Measurements from ENCODE around the gene GRIK1. TPM values are rescaled to one million over a fixed set of nuclear protein-coding genes. Genes with fewer than 3 reads are reported as not detected.

GRIK1 gene
- total RNA-seq, 1 experiment from 2014 or later, result not detected

DNA sequence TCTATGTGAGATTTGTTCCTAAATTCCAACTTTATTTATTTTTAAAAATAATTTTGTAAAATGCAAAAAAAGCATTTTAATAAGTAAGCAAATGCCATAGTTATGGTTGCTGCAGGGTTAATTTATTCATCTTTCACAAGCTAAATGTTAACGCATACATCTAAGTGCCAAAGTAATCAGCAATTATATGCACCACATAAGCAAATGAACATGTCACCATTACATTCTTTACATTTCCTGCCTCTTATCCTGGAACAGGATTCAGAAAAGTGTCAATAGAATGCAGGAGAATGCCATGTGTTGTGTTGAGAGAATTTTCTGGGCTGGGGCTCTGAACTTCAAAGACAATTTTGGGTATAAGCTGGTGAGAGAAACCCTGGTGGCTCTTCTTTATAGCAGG lies 136.6 kb downstream of the GRIK1 start:
- no peak for DNase-seq
- Histone ChIP-seq H3K36me3 (replicated peaks; ENCODE audit: control insufficient read depth, insufficient read depth, low read length) (no peaks in the 10 kb centered on the region), H3K27me3 (ENCODE audit: control insufficient read depth, insufficient read depth, low read length) (no peaks in the 10 kb centered on the region), H3K4me3 (ENCODE audit: insufficient read depth, low read depth, low read length) (no peak overlapping the region)

DNA sequence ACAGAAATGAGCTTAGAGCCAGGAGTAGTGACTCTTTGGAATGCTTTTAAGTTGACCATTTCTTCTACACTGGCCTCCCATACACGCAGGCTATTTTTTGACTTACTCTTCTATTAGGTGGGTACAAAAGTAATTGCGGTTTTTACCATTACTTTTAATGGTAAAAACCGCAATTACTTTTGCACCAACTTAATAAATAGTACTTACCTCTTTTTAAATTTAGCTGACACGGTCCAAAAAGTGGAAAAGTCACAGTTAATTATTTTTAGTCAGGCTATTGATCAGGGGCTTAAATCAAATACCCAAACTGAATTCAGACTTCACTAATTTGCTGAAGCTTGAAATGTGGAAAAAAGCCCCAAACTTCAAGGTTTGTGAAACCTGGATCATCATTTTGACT lies 138.7 kb downstream of the GRIK1 start:
- no peak overlapping the region for H3K4me3 ChIP-seq (ENCODE audit: insufficient read depth, low read depth, low read length)
- H3K36me3 ChIP-seq (replicated peaks; ENCODE audit: control insufficient read depth, insufficient read depth, low read length), result no peaks in the 10 kb centered on the region
- no peak for DNase-seq
- H3K27me3 ChIP-seq (ENCODE audit: control insufficient read depth, insufficient read depth, low read length), result no peaks in the 10 kb centered on the region

DNA sequence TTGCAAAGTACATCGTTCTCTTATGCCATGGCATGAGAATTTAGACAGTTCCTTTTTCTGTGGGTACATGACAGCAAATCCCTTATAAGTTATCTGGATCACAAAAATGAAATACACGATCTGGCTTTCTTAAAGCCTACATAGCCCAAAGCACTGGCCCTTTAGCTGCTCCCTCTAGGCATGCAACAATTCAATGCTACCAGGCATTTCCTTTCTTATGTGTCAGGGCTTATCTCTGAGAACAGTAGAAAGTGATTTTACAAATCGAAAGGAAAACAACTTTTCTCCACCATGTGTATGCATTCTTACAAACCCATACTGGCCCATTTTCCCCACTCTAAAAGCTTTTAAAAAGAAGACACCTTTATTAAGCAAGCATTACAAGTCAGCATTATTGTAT lies 139.7 kb downstream of the GRIK1 start:
- Histone ChIP-seq H3K27me3 (ENCODE audit: control insufficient read depth, insufficient read depth, low read length) (no peaks in the 10 kb centered on the region), H3K36me3 (replicated peaks; ENCODE audit: control insufficient read depth, insufficient read depth, low read length) (no peaks in the 10 kb centered on the region), H3K4me3 (ENCODE audit: insufficient read depth, low read depth, low read length) (no peak overlapping the region)
- DNase-seq, result no peak

DNA sequence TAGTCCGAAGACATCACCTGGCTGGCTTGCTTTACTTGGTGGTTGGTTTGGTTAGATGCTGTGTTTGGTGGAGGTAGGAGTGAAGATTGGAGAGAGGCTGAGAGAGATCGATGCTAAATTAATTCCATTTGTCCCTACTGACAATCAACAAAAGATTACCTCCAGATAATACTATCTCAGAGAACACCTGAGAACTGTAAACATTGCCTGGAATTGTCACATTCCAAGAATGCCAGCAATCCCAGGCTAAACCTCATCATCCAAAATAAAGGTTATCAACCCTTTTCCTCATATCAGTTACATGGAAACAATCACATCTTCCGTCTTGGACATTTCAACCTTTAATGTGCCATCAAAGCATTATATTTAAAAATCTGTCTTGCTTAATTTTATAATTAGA lies 141.0 kb downstream of the GRIK1 start:
- H3K4me3 ChIP-seq (ENCODE audit: insufficient read depth, low read depth, low read length), result no peak overlapping the region
- no peaks in the 10 kb centered on the region for H3K27me3 ChIP-seq (ENCODE audit: control insufficient read depth, insufficient read depth, low read length)
- no peak for DNase-seq
- H3K36me3 ChIP-seq (replicated peaks; ENCODE audit: control insufficient read depth, insufficient read depth, low read length), result no peaks in the 10 kb centered on the region

DNA sequence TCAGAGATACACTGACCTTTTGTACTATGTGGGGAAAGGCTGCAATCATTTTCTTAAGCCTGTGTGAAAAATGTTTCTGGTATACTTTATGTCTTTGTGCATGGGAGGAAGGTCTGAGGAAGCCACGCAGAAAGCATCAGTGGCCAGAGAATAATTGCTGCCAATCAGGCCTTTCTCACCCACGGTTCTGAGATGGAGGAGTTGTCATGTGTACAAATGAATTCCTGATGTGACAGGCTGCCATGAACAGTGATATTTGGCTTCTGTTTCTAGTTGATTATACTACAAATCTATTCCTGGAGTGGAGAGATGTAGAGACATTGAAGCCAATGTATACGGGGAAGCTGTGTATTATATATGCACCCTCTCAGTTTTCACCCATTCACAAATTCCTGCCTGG lies 142.6 kb downstream of the GRIK1 start:
- H3K4me3 ChIP-seq (ENCODE audit: insufficient read depth, low read depth, low read length), result no peak overlapping the region
- DNase-seq, result no peak
- H3K27me3 ChIP-seq (ENCODE audit: control insufficient read depth, insufficient read depth, low read length), result no peaks in the 10 kb centered on the region
- H3K36me3 ChIP-seq (replicated peaks; ENCODE audit: control insufficient read depth, insufficient read depth, low read length), result no peaks in the 10 kb centered on the region

DNA sequence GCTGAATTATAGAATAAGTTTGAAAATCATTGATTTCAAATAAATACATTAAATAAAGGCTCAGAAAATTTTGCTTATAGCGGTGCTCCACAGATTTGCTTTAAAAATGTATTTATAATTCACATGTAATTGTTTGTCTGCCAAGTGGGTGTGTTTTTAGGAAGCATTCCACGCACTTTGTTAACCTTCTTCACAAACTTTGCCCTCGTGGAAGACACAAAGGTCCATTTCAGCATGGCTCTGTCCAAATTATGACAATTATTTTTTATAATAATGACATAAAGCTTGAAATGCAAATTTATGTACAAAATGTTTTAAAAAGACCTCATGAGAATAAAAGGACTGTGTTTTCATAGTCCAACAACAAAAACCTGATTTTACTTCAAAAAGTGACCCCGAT lies 146.1 kb downstream of the GRIK1 start:
- Histone ChIP-seq H3K36me3 (replicated peaks; ENCODE audit: control insufficient read depth, insufficient read depth, low read length) (no peaks in the 10 kb centered on the region), H3K27me3 (ENCODE audit: control insufficient read depth, insufficient read depth, low read length) (no peaks in the 10 kb centered on the region), H3K4me3 (ENCODE audit: insufficient read depth, low read depth, low read length) (no peak overlapping the region)
- no peak for DNase-seq

DNA sequence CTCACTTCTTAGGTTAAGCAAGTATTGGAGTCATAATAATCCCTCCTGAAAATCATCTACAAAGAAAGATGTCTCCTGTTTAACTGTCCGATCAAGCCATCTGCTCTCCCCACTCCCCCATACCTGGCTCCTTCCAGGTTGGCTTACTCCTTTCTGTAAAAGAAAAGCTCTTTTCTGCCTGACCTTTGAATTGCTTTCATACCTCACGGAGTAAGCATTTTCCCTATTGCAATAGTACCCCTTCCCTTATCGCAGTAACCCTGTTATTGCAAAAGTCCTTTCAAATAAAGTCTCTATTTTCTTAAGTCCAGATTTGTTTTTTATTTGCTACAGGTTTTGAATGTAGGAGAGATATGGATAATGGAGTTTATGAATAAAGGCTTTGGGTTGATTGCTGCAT lies 150.4 kb downstream of the GRIK1 start:
- H3K27me3 ChIP-seq (ENCODE audit: control insufficient read depth, insufficient read depth, low read length), result no peaks in the 10 kb centered on the region
- no peak for DNase-seq
- no peak overlapping the region for H3K4me3 ChIP-seq (ENCODE audit: insufficient read depth, low read depth, low read length)
- H3K36me3 ChIP-seq (replicated peaks; ENCODE audit: control insufficient read depth, insufficient read depth, low read length), result no peaks in the 10 kb centered on the region

DNA sequence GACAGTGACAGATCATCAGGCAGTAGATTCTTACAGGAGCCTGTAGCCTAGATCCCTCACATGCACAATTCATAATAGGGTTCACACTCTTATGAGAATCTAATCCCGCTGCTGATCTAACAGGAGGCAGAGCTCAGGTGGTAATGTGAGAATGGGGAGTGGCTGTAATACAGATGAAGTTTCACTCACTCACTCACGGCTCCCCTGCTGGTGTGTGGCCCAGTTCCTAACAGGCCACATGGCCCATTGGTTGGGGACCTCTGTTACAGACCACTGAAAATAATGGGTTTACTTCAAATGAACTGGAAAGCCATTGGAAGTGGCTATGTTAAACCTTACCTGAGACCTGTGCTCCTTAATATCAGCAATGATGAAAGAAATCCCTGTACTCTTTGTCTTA lies 151.0 kb downstream of the GRIK1 start:
- H3K27me3 ChIP-seq (ENCODE audit: control insufficient read depth, insufficient read depth, low read length), result no peaks in the 10 kb centered on the region
- H3K4me3 ChIP-seq (ENCODE audit: insufficient read depth, low read depth, low read length), result no peak overlapping the region
- H3K36me3 ChIP-seq (replicated peaks; ENCODE audit: control insufficient read depth, insufficient read depth, low read length), result no peaks in the 10 kb centered on the region
- no peak for DNase-seq

DNA sequence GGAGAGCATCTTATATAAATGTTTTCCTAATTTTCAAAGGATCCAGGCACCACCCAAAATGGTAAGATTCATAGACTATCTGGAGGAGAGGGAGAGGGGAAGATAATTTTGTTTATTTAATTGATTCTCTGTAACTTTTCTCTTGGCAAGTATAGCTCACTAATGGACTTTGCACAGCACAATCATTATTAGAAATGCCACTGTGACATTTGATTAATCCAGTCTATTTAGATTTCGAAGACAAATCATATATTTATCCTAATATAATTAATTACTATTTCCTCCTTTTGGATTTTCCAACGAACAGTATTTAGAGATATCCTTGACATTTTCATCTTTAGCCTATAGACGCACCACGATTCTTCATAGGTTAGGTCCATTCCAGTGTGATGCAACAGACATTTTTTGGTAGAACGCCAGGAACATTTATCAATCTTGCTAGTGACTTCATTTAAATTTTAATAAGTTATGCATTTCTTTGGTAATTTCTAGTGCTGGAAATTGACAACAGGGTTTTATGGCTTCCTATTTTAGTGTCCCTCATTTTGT lies 152.4 kb downstream of the GRIK1 start:
- no peaks in the 10 kb centered on the region for H3K36me3 ChIP-seq (replicated peaks; ENCODE audit: control insufficient read depth, insufficient read depth, low read length)

DNA sequence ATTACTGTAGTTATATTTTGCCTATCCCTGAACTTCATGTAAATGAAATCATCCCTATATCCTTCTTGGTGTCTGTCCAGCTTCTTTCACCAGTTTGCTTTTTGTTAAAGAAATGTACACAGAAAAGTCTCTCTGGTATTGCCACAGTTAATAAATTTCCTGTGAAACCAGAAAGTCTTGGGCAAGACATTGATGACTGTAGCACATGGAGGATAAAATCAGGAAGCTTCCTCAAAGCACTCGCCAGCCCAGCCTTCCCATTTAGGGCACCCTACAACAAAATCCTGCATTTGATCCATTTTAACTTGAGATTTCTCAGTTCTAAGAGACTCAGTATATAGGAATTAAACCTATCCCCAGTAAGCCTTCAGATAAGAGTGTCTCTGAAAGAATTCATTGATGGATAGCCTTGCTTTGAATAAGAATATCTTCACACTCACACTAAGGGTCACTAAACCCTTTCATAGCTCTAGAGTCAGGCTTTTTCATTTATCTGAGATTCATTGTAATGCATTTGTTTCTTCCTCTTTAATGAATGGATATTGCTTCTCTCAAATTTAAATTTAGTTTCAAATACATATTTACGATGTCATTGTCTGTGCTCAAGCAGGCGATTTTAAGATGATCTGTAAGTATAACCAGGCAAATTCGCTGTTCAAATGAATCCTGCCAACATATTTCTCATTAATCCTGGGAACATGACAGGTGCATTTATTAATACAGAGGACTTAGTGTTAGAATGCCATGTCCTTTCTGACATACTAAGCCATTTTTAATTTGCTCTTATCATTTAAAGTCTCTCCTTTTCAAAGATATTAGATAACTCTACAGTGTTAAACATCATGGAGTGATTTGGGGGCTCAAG lies 153.1 kb downstream of the GRIK1 start:
- Histone ChIP-seq H3K4me3 (ENCODE audit: insufficient read depth, low read depth, low read length) (no peak overlapping the region), H3K27me3 (ENCODE audit: control insufficient read depth, insufficient read depth, low read length) (no peaks in the 10 kb centered on the region), H3K36me3 (replicated peaks; ENCODE audit: control insufficient read depth, insufficient read depth, low read length) (no peaks in the 10 kb centered on the region)
- DNase-seq, result no peak

More for the DNA sequence above, 152.4 kb downstream of the GRIK1 start:
- H3K4me3 ChIP-seq (ENCODE audit: insufficient read depth, low read depth, low read length), result no peak overlapping the region
- H3K27me3 ChIP-seq (ENCODE audit: control insufficient read depth, insufficient read depth, low read length), result no peaks in the 10 kb centered on the region
- no peak for DNase-seq

DNA sequence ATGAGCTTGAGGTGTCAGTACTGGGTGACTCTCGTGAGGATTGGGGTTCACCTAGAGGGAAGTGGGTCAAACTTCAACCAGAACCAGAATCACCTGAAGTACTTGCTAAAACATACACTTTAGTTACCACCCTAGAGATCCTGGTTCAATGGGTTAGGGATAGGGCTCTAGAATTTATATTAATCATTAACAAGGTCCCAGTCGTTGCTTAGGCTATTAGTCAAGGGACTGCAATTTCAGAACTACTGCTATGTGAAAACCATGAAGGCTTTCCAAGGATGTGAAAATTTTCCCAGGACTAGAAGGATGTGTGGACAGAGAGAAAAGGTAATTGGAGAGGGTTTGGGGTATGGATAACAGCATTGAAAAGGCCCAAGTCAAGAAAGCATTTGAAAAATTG lies 162.6 kb downstream of the GRIK1 start:
- no peak overlapping the region for H3K4me3 ChIP-seq (ENCODE audit: insufficient read depth, low read depth, low read length)
- H3K27me3 ChIP-seq (ENCODE audit: control insufficient read depth, insufficient read depth, low read length), result no peaks in the 10 kb centered on the region
- H3K36me3 ChIP-seq (replicated peaks; ENCODE audit: control insufficient read depth, insufficient read depth, low read length), result no peaks in the 10 kb centered on the region
- no peak for DNase-seq

DNA sequence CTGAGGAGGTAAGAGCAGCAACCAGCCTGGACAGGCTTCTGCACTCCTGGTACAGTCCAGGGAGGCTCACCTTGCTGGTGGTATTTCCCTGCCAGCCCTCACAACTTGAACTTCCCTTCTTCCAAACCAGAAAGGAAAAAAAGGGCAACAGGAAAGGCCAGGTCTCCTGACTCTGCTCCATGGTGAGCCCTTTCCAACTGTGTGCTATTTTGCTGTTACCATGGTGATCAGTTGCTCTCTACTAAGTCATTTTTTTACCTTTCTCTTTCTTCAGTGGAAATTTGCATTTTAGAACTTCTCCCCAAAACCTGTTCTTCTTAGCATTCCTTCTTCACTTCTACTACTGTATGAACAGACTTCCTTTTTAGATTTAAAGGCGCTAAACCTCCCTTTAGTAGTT lies 164.3 kb downstream of the GRIK1 start:
- Histone ChIP-seq H3K36me3 (replicated peaks; ENCODE audit: control insufficient read depth, insufficient read depth, low read length) (no peaks in the 10 kb centered on the region), H3K4me3 (ENCODE audit: insufficient read depth, low read depth, low read length) (no peak overlapping the region), H3K27me3 (ENCODE audit: control insufficient read depth, insufficient read depth, low read length) (no peaks in the 10 kb centered on the region)
- peak; percentile 16 for DNase-seq

DNA sequence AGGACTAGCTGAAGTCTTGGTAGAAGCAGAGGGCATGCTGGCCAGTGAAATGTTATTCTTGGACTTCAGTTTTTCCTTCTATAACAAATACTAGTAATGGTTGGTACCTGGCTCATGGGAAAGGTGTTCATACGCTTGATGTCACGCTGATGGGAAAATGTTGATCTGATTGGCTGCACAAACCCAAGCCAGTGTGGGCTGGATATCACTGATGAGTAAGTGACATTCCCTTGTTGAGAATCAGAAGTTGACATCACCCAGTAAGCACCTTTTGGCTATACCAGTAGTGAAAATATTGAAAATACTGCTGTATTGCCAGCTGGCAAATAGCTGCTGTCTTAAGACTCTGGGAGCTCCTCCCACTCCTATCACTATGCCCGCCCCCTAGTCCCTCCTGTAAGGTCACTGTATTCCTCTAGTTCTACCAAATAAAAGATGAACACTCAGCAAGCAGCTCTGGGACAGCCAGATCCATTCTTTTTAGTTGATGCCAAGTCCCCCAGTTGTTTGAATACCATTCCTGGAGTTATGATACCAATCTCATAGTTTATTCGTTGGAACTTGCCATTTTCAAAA lies 168.2 kb downstream of the GRIK1 start:
- no peak overlapping the region for H3K4me3 ChIP-seq (ENCODE audit: insufficient read depth, low read depth, low read length)
- H3K36me3 ChIP-seq (replicated peaks; ENCODE audit: control insufficient read depth, insufficient read depth, low read length), result no peaks in the 10 kb centered on the region
- H3K27me3 ChIP-seq (ENCODE audit: control insufficient read depth, insufficient read depth, low read length), result no peaks in the 10 kb centered on the region
- DNase-seq, result peak; percentile 13

DNA sequence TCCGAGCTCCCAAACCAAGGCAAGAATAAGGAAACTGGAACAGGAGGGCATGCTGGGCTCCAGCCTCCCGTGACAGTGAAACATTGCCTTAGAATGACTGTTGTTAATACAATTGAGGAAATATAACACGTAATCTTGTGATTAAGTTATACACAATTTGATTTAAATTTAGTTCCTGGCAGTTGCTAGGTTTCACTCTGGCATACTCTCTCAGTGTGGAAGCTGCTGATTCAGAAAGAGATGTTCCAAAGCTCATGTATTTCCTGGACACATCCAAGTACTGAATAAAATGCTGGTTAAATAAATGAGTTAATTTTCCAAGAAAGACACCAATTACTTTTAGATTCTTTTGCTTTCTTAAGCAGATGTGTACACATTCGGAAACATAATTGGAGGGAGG lies 176.1 kb downstream of the GRIK1 start:
- Histone ChIP-seq H3K36me3 (replicated peaks; ENCODE audit: control insufficient read depth, insufficient read depth, low read length) (no peaks in the 10 kb centered on the region), H3K27me3 (ENCODE audit: control insufficient read depth, insufficient read depth, low read length) (no peaks in the 10 kb centered on the region), H3K4me3 (ENCODE audit: insufficient read depth, low read depth, low read length) (no peak overlapping the region)
- no peak for DNase-seq

DNA sequence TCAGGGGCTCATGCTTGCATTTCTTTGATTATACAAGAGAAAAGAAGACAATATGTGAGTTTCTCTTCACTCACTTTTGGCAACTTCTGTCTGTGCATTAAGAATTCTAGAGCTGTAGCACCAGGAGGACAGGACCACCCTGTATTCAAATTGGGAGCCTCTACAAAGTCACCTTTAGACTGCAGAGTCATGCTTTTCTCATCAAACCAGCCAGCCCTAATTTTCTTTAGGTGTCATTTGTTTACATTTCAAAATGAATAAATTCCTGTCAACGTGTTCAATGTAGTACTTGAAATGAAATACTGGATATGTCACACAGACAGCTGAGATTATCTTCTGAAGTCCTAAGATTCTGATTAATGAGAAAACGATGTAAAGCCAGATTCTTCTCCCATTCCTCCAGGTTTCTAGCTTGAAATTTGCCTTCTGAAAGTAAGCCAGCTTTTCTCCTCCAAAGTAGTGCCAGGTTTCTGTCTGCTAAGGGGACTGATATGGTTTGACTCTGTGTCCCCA lies 177.2 kb downstream of the GRIK1 start:
- DNase-seq, result no peak
- Histone ChIP-seq H3K36me3 (replicated peaks; ENCODE audit: control insufficient read depth, insufficient read depth, low read length) (no peaks in the 10 kb centered on the region), H3K4me3 (ENCODE audit: insufficient read depth, low read depth, low read length) (no peak overlapping the region), H3K27me3 (ENCODE audit: control insufficient read depth, insufficient read depth, low read length) (no peaks in the 10 kb centered on the region)
